Body of pancreas (tissue), 4 donors: ENCODE data around the gene ID2. TPM values are rescaled to one million over a fixed set of nuclear protein-coding genes. Genes with fewer than 3 reads are reported as not detected.

ENCODE experiments used
- ATAC-seq: fragments of 150-250 bp; one replicate; pipeline ENCODE4 v1.9.1; 2016
- DNase-seq, 4 donors: peaks; one replicate each; pipeline ENCODE4 v3.0.0-alpha.2; 2019
- H3K27ac ChIP-seq, 4 donors: fragments of 200-600 bp; sonication (generic); 1 replicate in 3 of 4; 2 replicates in 1 of 4; pipeline versions ENCODE4 v1.5.1 to v1.6.1; 2016 to 2019; ENCODE audit warnings: mild to moderate bottlenecking in 1 of 4, mixed read lengths in 1 of 4, moderate library complexity in 1 of 4
- H3K27me3 ChIP-seq, 2 donors: fragments of 200-600 bp; sonication (generic); one replicate each; pipeline ENCODE4 v1.6.0; 2016; ENCODE audit warnings: mild to moderate bottlenecking in 1 of 2
- H3K36me3 ChIP-seq, 2 donors: fragments of 200-600 bp; sonication (generic); replicated peaks in 1 of 2; 2 replicates each; pipeline ENCODE4 v1.5.1; 2016; ENCODE audit warnings: low read depth in 2 of 2; ENCODE audit not compliant: insufficient read depth in 1 of 2
- H3K4me1 ChIP-seq: fragments of 200-600 bp; sonication (generic); one replicate; pipeline ENCODE4 v1.6.0; 2016
- H3K4me3 ChIP-seq, 2 donors: fragments of 200-600 bp; sonication (generic); 1 replicate in 1 of 2; 2 replicates in 1 of 2; pipeline ENCODE4 v1.5.1; 2016 to 2019
- H3K9me3 ChIP-seq, 3 donors: fragments of 200-600 bp; sonication (generic); 1 replicate in 2 of 3; 2 replicates in 1 of 3; pipeline ENCODE4 v1.5.1; 2016
- CTCF ChIP-seq, 7 experiments: fragments of 450-650 bp in 4 of 7; fragments of 200-600 bp in 3 of 7; sonication (generic) in 3 of 7; IDR thresholded peaks; one replicate each; pipeline ENCODE4 v1.5.1; 2016 to 2019; ENCODE audit warnings: antibody characterized with exemption in 7 of 7
- POLR2A ChIP-seq, 3 donors: fragments of 450-650 bp; IDR thresholded peaks; one replicate each; pipeline ENCODE4 v1.6.1; 2016; ENCODE audit warnings: antibody characterized with exemption in 3 of 3, mild to moderate bottlenecking in 2 of 3
- WGBS, 2 donors: methylation state at CpG; one replicate each; pipeline ENCODE4 v1.1.5; 2017; 5-methylcytosine and 5-hydroxymethylcytosine counted together
- intact Hi-C: fragments of 100-400 bp; cut with DNase I; formaldehyde crosslinking; loops from one replicate; pipeline ENCODE4 v1.15.1; 2023
- total RNA-seq, 2 donors: library from RNA; depleted of rRNA; stranded (reverse); fragments of >200 nt; gene quantifications; one replicate each; pipeline ENCODE4 v1.1.0, GENCODE V29; 2016

Gene ID2
- total RNA-seq, 2 donors from 2014 or later, result 50.3 to 157 TPM

DNA sequence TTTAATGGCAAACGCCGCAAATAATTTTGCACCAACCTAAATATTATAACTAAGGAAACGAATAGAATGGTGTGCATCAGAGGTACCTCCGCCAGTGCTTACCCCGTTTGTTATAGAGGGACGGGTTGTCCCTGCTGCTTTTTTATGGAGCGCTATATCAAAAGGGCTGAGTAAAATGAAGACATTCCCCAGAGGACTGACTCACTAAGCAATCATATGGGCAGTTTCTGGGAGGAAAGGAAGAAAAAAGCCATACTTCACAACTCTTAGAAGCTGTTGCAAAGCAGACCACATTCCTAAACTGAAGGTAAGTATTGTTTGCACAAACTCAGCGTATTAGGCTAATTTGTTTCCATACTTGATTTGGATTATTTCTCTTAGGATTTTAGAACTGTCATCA, 12.9 kb downstream of the ID2 start:
- intact Hi-C loops, result no loop called here
- TF ChIP-seq CTCF (IDR thresholded peaks at IDR 0.05) (no peak), POLR2A (IDR thresholded peaks at IDR 0.05) (no peak)
- no peak for ATAC-seq
- Histone ChIP-seq H3K4me1 (peaks cover 8% of the 10 kb centered on the region), H3K9me3 (no peaks in the 10 kb centered on the region), H3K36me3 (no peaks in the 10 kb centered on the region), H3K27ac (no peak overlapping the region), H3K4me3 (no peak overlapping the region), H3K27me3 (no peaks in the 10 kb centered on the region)
- DNase-seq, result no peak
- 71 to 74% methylated on average over 8 of the region's 8 CpGs for WGBS, 2 donors

GRCh38 chr2:8697190-8697589, 15.3 kb downstream of the ID2 start:
- H3K36me3 ChIP-seq, result no peaks in the 10 kb centered on the region
- H3K9me3 ChIP-seq, result no peaks in the 10 kb centered on the region
- intact Hi-C loops, result no loop called here
- H3K4me3 ChIP-seq, result no peak overlapping the region
- DNase-seq (no peak), ATAC-seq (no peak)
- WGBS, 2 donors, result 62 to 75% methylated on average over 5 of the region's 5 CpGs
- H3K27ac ChIP-seq, result no peak overlapping the region
- peaks cover 8% of the 10 kb centered on the region for H3K4me1 ChIP-seq
- no peak for TF ChIP-seq CTCF (IDR thresholded peaks at IDR 0.05)
- no peak for TF ChIP-seq POLR2A (IDR thresholded peaks at IDR 0.05)
- H3K27me3 ChIP-seq, result no peaks in the 10 kb centered on the region

DNA sequence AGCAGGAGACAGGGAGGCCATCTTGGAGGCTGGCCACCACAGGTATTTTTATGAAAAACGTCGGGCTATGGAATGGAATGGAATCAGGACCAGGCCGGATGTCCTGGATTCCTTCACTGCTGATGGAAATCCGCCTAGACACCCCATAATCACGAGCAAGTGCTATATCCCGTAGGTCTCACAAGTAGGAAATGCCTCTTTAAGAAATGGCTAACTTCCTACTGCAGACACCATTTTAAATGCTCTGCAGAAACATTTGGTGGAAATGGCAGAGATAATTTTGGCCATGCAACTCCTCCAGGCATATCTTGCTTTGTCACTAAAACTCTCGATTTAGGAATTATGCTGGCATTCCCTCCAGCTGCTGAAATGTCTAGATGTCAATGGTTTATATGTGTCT, 18.0 kb downstream of the ID2 start:
- ATAC-seq (no peak), DNase-seq (no peak)
- Histone ChIP-seq H3K27ac (no peak overlapping the region), H3K4me1 (no peaks in the 10 kb centered on the region), H3K27me3 (no peaks in the 10 kb centered on the region), H3K4me3 (no peak overlapping the region), H3K9me3 (no peaks in the 10 kb centered on the region), H3K36me3 (no peaks in the 10 kb centered on the region)
- 81 to 87% methylated on average over 7 of the region's 7 CpGs for WGBS, 2 donors
- no peak for TF ChIP-seq POLR2A (IDR thresholded peaks at IDR 0.05)
- TF ChIP-seq CTCF (IDR thresholded peaks at IDR 0.05), result no peak
- intact Hi-C loops, result no loop called here

DNA sequence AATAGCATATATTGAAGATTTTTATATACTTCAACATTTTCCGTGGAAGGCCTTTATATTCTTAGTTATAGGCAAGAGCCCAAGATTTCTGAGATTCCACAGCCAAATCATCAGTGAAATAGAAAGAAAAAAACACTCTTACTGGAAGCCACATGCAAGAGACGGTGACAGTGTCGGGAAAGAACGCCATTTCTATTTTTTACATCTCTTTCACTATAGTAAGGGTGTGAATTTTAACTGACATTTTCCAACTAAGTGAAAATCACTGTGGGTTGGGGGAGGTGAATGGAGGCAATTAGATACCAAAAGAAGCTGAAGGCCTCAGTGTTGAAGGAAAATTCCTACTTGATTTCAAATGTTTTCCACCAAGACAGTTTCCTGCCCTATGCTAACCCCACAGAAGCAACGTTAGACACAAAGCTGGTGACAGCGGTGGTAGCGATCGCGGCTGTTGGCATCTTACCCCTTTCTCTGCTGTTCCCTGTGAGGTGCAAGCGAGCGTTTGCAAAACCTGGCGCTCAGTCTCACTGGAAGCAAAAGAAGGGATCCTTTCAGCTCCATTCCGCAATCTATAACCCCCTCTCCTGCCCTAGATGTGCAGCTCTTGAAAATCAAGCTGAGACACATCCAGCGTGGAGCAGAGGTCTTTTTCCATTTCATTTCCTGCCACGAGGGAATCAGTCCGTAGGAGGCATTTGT, 20.0 kb downstream of the ID2 start:
- 80 to 82% methylated on average over 16 of the region's 16 CpGs for WGBS, 2 donors
- no peak overlapping the region for H3K27ac ChIP-seq

More for the DNA sequence above, 20.0 kb downstream of the ID2 start:
- intact Hi-C loops, result no loop called here
- Histone ChIP-seq H3K9me3 (no peaks in the 10 kb centered on the region), H3K4me1 (no peaks in the 10 kb centered on the region), H3K36me3 (no peaks in the 10 kb centered on the region), H3K4me3 (no peak overlapping the region), H3K27me3 (no peaks in the 10 kb centered on the region)
- ATAC-seq, result no peak
- no peak for TF ChIP-seq POLR2A (IDR thresholded peaks at IDR 0.05)
- TF ChIP-seq CTCF (IDR thresholded peaks at IDR 0.05), result no peak
- no peak for DNase-seq
